Measurements from ENCODE around the gene STAB2. TPM values are rescaled to one million over a fixed set of nuclear protein-coding genes. Genes with fewer than 3 reads are reported as not detected.

STAB2 gene
- total and polyA plus RNA-seq, 10 donors, result 9.7 to 320 (median 200) TPM

DNA sequence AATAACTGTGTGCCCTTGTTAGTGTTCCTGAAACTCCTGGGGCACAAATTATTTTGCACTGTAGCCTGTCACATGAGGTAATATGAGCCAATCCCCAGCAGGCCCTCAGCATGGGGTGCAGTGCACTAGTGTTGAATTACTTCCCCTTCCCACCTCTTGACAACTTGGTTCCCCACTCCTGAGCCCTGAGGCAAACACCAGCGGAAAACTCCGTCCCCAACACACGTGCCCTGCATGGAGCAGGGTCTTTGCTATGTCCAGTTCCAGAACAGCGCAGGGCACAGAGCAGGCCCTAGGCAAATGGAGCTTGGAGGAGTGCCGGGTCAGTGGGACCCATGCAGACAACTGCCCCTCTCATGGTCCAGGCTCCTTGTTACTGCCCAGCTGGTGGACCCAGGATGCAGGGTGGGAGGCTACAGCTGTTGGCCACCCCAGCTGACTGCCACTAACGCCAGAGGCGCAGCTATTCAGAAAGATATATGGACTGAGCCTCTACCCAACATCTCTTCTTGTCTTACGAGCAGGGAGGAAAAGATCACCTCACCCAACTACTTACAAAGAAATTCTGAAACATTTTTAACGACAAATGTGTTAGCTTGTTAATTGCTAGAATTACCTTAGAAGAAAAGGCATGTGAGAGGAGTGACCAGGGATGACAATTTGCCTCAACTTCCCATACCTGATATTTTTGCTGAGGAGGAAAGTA lies 182.3 kb downstream of the STAB2 start:
- DNase-seq, result no peak
- TF ChIP-seq POLR2A (IDR thresholded peaks at IDR 0.05) (no peak), POLR2AphosphoS5 (IDR thresholded peaks at IDR 0.05) (peak; percentile 23 to 52 (median 32))
- H3K4me1 ChIP-seq, result peaks cover 0 to 16% (median 6%) of the 10 kb centered on the region in 6 donors
- WGBS, 5 donors, result 88 to 92% (median 90%) methylated on average over 8 to 9 of the region's 9 CpGs
- no peaks in the 10 kb centered on the region for H3K27me3 ChIP-seq (replicated peaks in 1 of 7)
- peaks cover 0 to 38% (median 17%) of the 10 kb centered on the region in 6 donors for H3K36me3 ChIP-seq
- intact Hi-C loops (cut with DNase I; ENCODE audit: low total_unique reads), result no loop called here
- no peak overlapping the region for H3K4me3 ChIP-seq
- no peaks in the 10 kb centered on the region for H3K9me3 ChIP-seq
- no peak overlapping the region for H3K27ac ChIP-seq

DNA sequence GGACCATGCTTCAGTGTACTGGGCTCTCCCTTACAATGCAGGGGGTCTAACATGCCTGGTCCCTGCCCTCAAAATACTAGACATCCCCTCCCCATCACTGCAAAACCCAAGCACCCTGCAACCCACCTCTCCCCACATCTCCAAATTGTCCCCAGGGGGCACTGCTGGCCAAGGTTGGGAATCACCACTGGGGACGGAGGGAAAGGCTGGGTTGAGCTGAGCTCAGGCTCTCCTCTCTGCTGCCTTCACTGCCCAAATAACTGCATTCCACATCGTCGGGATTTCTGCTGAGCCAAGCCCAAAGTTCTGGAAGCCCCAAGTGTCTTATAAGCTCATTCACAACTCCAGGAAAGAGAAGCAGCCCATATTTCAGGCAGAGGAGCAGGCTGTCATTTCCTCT lies 184.4 kb downstream of the STAB2 start:
- TF ChIP-seq POLR2AphosphoS5 (IDR thresholded peaks at IDR 0.05) (peak in 2 of 3 donors; percentile 20 to 34), POLR2A (IDR thresholded peaks at IDR 0.05) (no peak)
- TF ChIP-seq, protein P1, sequence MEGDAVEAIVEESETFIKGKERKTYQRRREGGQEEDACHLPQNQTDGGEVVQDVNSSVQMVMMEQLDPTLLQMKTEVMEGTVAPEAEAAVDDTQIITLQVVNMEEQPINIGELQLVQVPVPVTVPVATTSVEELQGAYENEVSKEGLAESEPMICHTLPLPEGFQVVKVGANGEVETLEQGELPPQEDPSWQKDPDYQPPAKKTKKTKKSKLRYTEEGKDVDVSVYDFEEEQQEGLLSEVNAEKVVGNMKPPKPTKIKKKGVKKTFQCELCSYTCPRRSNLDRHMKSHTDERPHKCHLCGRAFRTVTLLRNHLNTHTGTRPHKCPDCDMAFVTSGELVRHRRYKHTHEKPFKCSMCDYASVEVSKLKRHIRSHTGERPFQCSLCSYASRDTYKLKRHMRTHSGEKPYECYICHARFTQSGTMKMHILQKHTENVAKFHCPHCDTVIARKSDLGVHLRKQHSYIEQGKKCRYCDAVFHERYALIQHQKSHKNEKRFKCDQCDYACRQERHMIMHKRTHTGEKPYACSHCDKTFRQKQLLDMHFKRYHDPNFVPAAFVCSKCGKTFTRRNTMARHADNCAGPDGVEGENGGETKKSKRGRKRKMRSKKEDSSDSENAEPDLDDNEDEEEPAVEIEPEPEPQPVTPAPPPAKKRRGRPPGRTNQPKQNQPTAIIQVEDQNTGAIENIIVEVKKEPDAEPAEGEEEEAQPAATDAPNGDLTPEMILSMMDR (IDR thresholded peaks at IDR 0.05 in 8 of 11, conservative IDR thresholded peaks at IDR 0.05 in 3 of 11), result peak in 8 of 11 experiments; percentile 18 to 48 (median 26)
- no peak overlapping the region for H3K27ac ChIP-seq
- 46 to 64% (median 48%) methylated on average over 3 of the region's 3 CpGs for WGBS, 5 donors
- no peaks in the 10 kb centered on the region for H3K9me3 ChIP-seq
- H3K4me1 ChIP-seq, result peaks cover 0 to 16% (median 6%) of the 10 kb centered on the region in 6 donors
- peaks cover 0 to 25% (median 3%) of the 10 kb centered on the region in 6 donors for H3K36me3 ChIP-seq
- intact Hi-C loops (cut with DNase I; ENCODE audit: low total_unique reads), result no loop called here
- DNase-seq, result no peak
- no peak overlapping the region for H3K4me3 ChIP-seq
- H3K27me3 ChIP-seq (replicated peaks in 1 of 7), result no peaks in the 10 kb centered on the region

DNA sequence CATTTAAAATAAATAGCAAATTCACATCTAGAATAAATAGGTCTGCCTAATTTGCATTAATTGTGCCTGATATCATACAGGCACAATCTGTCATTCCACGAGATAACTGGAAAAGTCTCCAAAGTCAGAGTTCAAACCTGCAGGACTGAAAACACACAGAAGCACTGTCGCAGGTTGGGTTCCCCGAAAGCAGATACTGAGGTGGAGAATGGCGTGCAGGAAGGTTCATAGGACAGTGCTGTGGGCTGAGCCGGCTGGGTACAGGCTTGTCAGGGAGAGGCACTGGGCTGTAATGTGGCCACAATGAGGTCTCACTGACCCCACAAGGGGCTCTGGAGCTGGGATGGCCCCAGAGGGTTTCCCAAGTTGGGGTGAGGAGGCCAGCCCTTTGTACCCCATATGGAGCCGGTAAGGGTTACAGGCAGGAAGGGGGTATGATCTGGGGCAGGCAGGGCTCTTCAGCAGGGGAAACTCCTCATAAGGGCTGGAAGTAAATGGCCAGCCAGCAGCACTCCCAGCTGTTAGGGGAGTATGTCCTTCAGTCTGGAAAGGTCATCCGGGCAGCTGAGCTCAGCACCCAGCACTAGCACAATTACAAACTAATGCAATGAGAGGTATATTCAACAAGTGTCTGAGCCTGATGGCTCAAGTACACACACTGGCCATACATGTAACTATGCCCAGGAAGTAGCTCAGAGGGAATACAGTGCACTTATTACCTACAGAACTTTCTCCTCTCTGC lies 185.5 kb downstream of the STAB2 start:
- DNase-seq, result no peak
- Histone ChIP-seq H3K9me3 (no peaks in the 10 kb centered on the region), H3K36me3 (peaks cover 0 to 25% (median 5%) of the 10 kb centered on the region in 6 donors), H3K27ac (peak overlapping the region in 2 of 8 donors; percentile 13 to 36), H3K4me3 (no peak overlapping the region), H3K4me1 (peaks cover 0 to 16% (median 6%) of the 10 kb centered on the region in 6 donors), H3K27me3 (replicated peaks in 1 of 7) (no peaks in the 10 kb centered on the region)
- 70 to 78% (median 75%) methylated on average over 7 of the region's 7 CpGs for WGBS, 5 donors
- intact Hi-C loops (cut with DNase I; ENCODE audit: low total_unique reads), result no loop called here
- peak in 1 of 3 donors; percentile 32 for TF ChIP-seq POLR2AphosphoS5 (IDR thresholded peaks at IDR 0.05)
- TF ChIP-seq, protein P1 (IDR thresholded peaks at IDR 0.05 in 8 of 11, conservative IDR thresholded peaks at IDR 0.05 in 3 of 11), result no peak

DNA sequence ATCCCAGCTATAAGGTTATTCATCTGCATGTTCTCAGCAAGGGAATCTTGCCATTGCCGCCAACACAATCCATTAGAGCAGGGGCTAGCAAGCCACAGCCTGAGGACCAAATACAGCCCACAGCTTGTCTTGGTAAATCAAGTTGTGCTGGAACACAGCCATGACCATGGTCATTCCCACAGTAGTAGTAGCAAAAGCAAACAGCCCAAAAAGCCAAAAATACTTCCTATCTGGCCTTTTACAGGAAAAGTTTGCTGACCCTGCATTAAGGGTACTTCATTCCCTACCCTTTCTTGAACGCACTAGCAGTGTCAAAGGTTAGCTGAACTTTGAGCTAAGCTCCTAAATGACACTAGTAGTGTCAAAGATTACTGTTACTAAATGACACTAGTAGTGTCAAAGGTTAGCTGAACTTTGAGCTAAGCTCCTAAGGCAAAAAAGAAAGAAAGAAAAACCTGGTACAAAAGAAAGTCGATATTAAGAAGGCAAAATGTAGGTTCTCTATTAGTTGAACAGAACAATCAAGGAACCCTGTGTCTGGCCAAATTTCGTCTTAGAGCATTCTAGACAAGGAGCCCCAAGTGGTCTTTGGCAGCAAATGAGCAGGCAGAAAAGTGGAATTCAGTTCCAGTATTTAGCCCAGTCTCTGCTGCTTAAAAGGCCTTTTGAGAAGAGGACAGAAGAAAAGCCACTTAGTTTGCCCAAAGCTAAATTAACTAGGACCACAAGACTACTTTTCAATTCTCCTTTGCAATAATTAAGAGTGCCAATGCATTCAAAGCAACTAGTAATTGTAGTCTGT lies 186.2 kb downstream of the STAB2 start:
- H3K36me3 ChIP-seq, result peaks cover 0 to 27% (median 7%) of the 10 kb centered on the region in 6 donors

More for the DNA sequence above, 186.2 kb downstream of the STAB2 start:
- Histone ChIP-seq H3K4me3 (no peak overlapping the region), H3K27me3 (replicated peaks in 1 of 7) (no peaks in the 10 kb centered on the region), H3K27ac (peak overlapping the region in 2 of 8 donors; percentile 13 to 36), H3K4me1 (peaks cover 0 to 16% (median 6%) of the 10 kb centered on the region in 6 donors), H3K9me3 (no peaks in the 10 kb centered on the region)
- TF ChIP-seq POLR2AphosphoS5 (IDR thresholded peaks at IDR 0.05), result no peak
- no peak for TF ChIP-seq POLR2A (IDR thresholded peaks at IDR 0.05)
- TF ChIP-seq, protein P1 (IDR thresholded peaks at IDR 0.05 in 8 of 11, conservative IDR thresholded peaks at IDR 0.05 in 3 of 11), result no peak
- WGBS, 5 donors, result 54 to 81% (median 72%) methylated on average over 4 of the region's 4 CpGs
- intact Hi-C loops (cut with DNase I; ENCODE audit: low total_unique reads), result no loop called here
- DNase-seq, result no peak
